BJ (cell line): ENCODE measurements around the gene HIPK1. TPM values are rescaled to one million over a fixed set of nuclear protein-coding genes. Genes with fewer than 3 reads are reported as not detected.

Experiments
- CTCF ChIA-PET: fragments of 350-600 bp; formaldehyde crosslinking; extraction: SDS; loops from one replicate; lab custom pipeline; 2021; ENCODE audit warnings: antibody characterized with exemption, inconsistent platforms; lab: Yijun Ruan, JAX
- POLR2A ChIA-PET: fragments of 300-600 bp; sonication (Branson Sonifier 250); formaldehyde crosslinking; extraction: SDS; loops from one replicate; lab custom pipeline; 2021; ENCODE audit warnings: antibody characterized with exemption; lab: Charles Lee
- DNase-seq: peaks from one replicate; pipeline ENCODE4 v3.0.0-alpha.2; 2011; ENCODE audit warnings: low read depth
- H3K27me3 ChIP-seq: 2 replicates; pipeline ENCODE4 v1.6.0; 2011; ENCODE audit warnings: low read length; ENCODE audit not compliant: control insufficient read depth, insufficient read depth
- H3K36me3 ChIP-seq: 2 replicates; pipeline ENCODE4 v1.5.1; 2011; ENCODE audit warnings: low read length; ENCODE audit not compliant: control insufficient read depth, insufficient read depth
- H3K4me3 ChIP-seq: 2 replicates; pipeline ENCODE4 v1.5.1; 2011; ENCODE audit warnings: low read depth, mild to moderate bottlenecking, control low read depth, low read length
- polyA plus RNA-seq: library from polyadenylated mRNA; depleted of rRNA; stranded (reverse); fragments of >200 nt; gene quantifications from 2 replicates; pipeline ENCODE4 v1.2.3, GENCODE V29; 2011
- TF ChIP-seq, protein P1 (sequence below): IDR thresholded peaks from 2 replicates; pipeline ENCODE4 v1.5.1; 2011; ENCODE audit warnings: low read depth, mild to moderate bottlenecking, control low read depth, inconsistent platforms, low read length, moderate library complexity; ENCODE audit not compliant: insufficient read depth

HIPK1 gene
- polyA plus RNA-seq, 1 experiment = 29.7 TPM

DNA sequence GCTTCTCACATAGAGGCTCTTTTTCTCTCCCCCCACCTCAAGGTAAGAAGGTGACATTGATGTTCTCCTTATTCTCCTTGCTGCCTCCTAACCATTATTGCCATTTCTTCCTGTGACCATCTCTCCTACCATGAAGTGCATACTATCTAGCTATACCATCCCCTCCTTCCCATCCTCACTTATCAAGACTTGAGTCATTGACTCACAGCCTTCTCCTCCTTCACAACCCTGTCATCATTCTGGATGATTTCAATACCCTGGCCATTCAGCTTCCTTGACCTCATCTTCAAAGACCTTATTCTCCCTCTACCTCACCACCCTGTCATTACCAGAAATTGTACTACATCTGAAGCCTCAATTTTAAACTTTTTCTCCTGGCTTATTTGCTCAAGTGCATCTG, 10.9 kb upstream of the HIPK1 start:
- peaks cover 2% of the 10 kb centered on the region; the same call in 1 of the 2 replicates for H3K27me3 ChIP-seq
- DNase-seq = no peak
- ChIA-PET POLR2A (interaction anchor here (0.6 kb wide), 1 partner anchor 781 kb away, joined by 3 read pairs; no protein-coding TSS in a partner anchor), CTCF (interaction anchor here (1.6 kb wide), 1 partner anchor 8 kb away, joined by 4 read pairs; no protein-coding TSS in a partner anchor)
- TF ChIP-seq, protein P1, sequence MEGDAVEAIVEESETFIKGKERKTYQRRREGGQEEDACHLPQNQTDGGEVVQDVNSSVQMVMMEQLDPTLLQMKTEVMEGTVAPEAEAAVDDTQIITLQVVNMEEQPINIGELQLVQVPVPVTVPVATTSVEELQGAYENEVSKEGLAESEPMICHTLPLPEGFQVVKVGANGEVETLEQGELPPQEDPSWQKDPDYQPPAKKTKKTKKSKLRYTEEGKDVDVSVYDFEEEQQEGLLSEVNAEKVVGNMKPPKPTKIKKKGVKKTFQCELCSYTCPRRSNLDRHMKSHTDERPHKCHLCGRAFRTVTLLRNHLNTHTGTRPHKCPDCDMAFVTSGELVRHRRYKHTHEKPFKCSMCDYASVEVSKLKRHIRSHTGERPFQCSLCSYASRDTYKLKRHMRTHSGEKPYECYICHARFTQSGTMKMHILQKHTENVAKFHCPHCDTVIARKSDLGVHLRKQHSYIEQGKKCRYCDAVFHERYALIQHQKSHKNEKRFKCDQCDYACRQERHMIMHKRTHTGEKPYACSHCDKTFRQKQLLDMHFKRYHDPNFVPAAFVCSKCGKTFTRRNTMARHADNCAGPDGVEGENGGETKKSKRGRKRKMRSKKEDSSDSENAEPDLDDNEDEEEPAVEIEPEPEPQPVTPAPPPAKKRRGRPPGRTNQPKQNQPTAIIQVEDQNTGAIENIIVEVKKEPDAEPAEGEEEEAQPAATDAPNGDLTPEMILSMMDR = no peak
- H3K36me3 ChIP-seq = no peaks in the 10 kb centered on the region
- H3K4me3 ChIP-seq = no peak overlapping the region

GRCh38 chr1:113922957-113923356, 6.2 kb upstream of the HIPK1 start:
- H3K36me3 ChIP-seq = no peaks in the 10 kb centered on the region
- POLR2A ChIA-PET = no interaction called here
- H3K4me3 ChIP-seq = no peak overlapping the region
- CTCF ChIA-PET = no interaction called here
- H3K27me3 ChIP-seq = peaks cover 5% of the 10 kb centered on the region
- DNase-seq = no peak
- TF ChIP-seq, protein P1 = no peak

DNA sequence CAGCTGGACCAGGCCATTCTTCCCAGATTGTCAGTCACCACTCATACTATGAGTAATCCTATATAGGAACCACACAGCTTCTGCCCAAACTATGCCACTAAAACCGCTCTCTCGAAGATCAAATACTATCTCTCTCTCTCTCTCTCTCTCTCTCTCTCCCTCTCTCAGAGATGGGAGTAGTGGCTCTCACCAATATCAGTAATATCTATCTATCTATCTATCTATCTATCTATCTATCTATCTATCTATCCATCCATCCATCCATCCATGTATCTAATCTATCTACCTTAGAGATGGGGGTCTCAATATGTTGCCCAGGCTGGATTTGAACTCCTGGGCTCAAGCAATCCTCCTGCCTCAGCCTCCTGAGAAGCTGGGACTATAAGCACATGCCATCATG, 4.7 kb upstream of the HIPK1 start:
- Histone ChIP-seq H3K4me3 (no peak overlapping the region), H3K36me3 (no peaks in the 10 kb centered on the region), H3K27me3 (peaks cover 5% of the 10 kb centered on the region)
- ChIA-PET CTCF (no interaction called here), POLR2A (no interaction called here)
- no peak for DNase-seq
- TF ChIP-seq, protein P1 = no peak

- POLR2A ChIA-PET = interaction anchor here (1.8 kb wide), 1 partner anchor 23 kb away, joined by 5 read pairs; the partner anchor contains the start of genes AP4B1 and DCLRE1B
- peak overlapping the region; percentile 70 for H3K4me3 ChIP-seq
- CTCF ChIA-PET = interaction anchor here (0.7 to 4.8 kb wide), 11 partner anchors 8 to 856 kb away, joined by 3 to 26 read pairs (median 4); partner anchors contain the start of genes AP4B1, DCLRE1B, LRIG2 and OLFML3
- no peaks in the 10 kb centered on the region for H3K36me3 ChIP-seq
- no peak for DNase-seq
- TF ChIP-seq, protein P1 = no peak
- H3K27me3 ChIP-seq = peaks cover 2% of the 10 kb centered on the region; the same call in 1 of the 2 replicates
These were observed 765 bp upstream of the HIPK1 start for GRCh38 chr1:113928187-113928930.

- Histone ChIP-seq H3K36me3 (no peaks in the 10 kb centered on the region), H3K4me3 (peak overlapping the region; percentile 70), H3K27me3 (no peaks in the 10 kb centered on the region)
- ChIA-PET CTCF (interaction anchor here (0.6 to 4.8 kb wide), 10 partner anchors 11 to 947 kb away, joined by 3 to 26 read pairs (median 4); partner anchors contain the start of genes AP4B1, DCLRE1B, LRIG2 and OLFML3), POLR2A (interaction anchor here (0.6 to 1.8 kb wide), 2 partner anchors 25 to 614 kb away, joined by 4 to 5 read pairs; partner anchors contain the start of genes AP4B1 and DCLRE1B)
- DNase-seq = no peak
- TF ChIP-seq, protein P1 = no peak; the same call in 1 of the 2 replicates
These were observed 800 bp downstream of the HIPK1 start for GRCh38 chr1:113929750-113930498.
